ENCODE results near the gene KANSL1L. TPM values are rescaled to one million over a fixed set of nuclear protein-coding genes. Genes with fewer than 3 reads are reported as not detected.

KANSL1L gene
- total RNA-seq, 1 experiment from 2014 or later: 8.8 TPM

GRCh38 chr2:209974576-209974975 is 196.6 kb downstream of the KANSL1L start:
- no peak for DNase-seq
- intact Hi-C loops (cut with micrococcal nuclease; ENCODE audit: unreplicated experiment): loop anchor here (5.0 kb wide), 1 partner anchor 423 kb away; no protein-coding TSS in a partner anchor
- ChIA-PET CTCF (no interaction called here), POLR2A (ENCODE audit: unreplicated experiment) (no interaction called here)
- Histone ChIP-seq H3K9me3 (ENCODE audit: insufficient read depth, low read depth) (no peaks in the 10 kb centered on the region), H3K27me3 (ENCODE audit: insufficient read depth, low read depth) (no peaks in the 10 kb centered on the region), H3K27ac (no peak overlapping the region), H3K79me2 (ENCODE audit: low read depth) (no peaks in the 10 kb centered on the region), H3K4me3 (no peak overlapping the region), H3K4me2 (no peak overlapping the region), H4K20me1 (ENCODE audit: insufficient read depth) (no peaks in the 10 kb centered on the region), H3K9me2 (ENCODE audit: insufficient read depth) (no peaks in the 10 kb centered on the region), H3K4me1 (replicated peaks; ENCODE audit: insufficient read depth) (no peaks in the 10 kb centered on the region), H3F3A (ENCODE audit: insufficient read depth, low read depth) (no peaks in the 10 kb centered on the region), H2AFZ (no peak overlapping the region), H3K36me3 (ENCODE audit: low read depth) (no peaks in the 10 kb centered on the region)
- TF ChIP-seq CTCF (conservative IDR thresholded peaks at IDR 0.05) (no peak), EZH2 (IDR thresholded peaks at IDR 0.05; ENCODE audit: low read depth) (no peak)
- BruUV-seq (replicated peaks): no TSS peak

- Histone ChIP-seq H3K79me2 (ENCODE audit: low read depth) (no peaks in the 10 kb centered on the region), H4K20me1 (ENCODE audit: insufficient read depth) (no peaks in the 10 kb centered on the region), H3K27me3 (ENCODE audit: insufficient read depth, low read depth) (no peaks in the 10 kb centered on the region), H3K4me3 (no peak overlapping the region), H3K9me2 (ENCODE audit: insufficient read depth) (no peaks in the 10 kb centered on the region), H3K4me2 (no peak overlapping the region), H3K27ac (no peak overlapping the region), H3K4me1 (replicated peaks; ENCODE audit: insufficient read depth) (no peaks in the 10 kb centered on the region), H3K36me3 (ENCODE audit: low read depth) (no peaks in the 10 kb centered on the region), H3F3A (ENCODE audit: insufficient read depth, low read depth) (no peaks in the 10 kb centered on the region), H3K9me3 (ENCODE audit: insufficient read depth, low read depth) (no peaks in the 10 kb centered on the region), H2AFZ (no peak overlapping the region)
- ChIA-PET POLR2A (ENCODE audit: unreplicated experiment) (no interaction called here), CTCF (no interaction called here)
- DNase-seq: no peak
- TF ChIP-seq EZH2 (IDR thresholded peaks at IDR 0.05; ENCODE audit: low read depth): no peak
- no peak for TF ChIP-seq CTCF (conservative IDR thresholded peaks at IDR 0.05)
- intact Hi-C loops (cut with micrococcal nuclease; ENCODE audit: unreplicated experiment): loop anchor here (5.0 kb wide), 1 partner anchor 424 kb away; no protein-coding TSS in a partner anchor
- no TSS peak for BruUV-seq (replicated peaks)
Measured at GRCh38 chr2:209973328-209973727, 197.9 kb downstream of the KANSL1L start.

Other genes with a start within 250 kb of the KANSL1L start
- 58.4 and 63.7 TPM in 2 replicates for gene RPE, start 168.8 kb downstream of the KANSL1L start, total RNA-seq (2021)
- 0.20 and 0.24 TPM in 2 replicates for gene ACADL, start 54.0 kb upstream of the KANSL1L start, total RNA-seq (2021)
- not detected in 2 replicates for gene MYL1, start 143.8 kb upstream of the KANSL1L start, total RNA-seq (2021)

Measured in PC-9 (cell line).